Endothelial cell of umbilical vein (primary cell): Measurements from ENCODE around the gene OGG1.

Experiments
- EZH2 ChIP-seq: IDR thresholded peaks from 2 replicates; pipeline ENCODE4 v1.6.1; 2012; ENCODE audit warnings: borderline replicate concordance, low read depth, mild to moderate bottlenecking, moderate library complexity, low read length, inconsistent platforms; ENCODE audit not compliant: severe bottlenecking
- GATA2 ChIP-seq: IDR thresholded peaks from 2 replicates; pipeline ENCODE4 v1.7.0; 2011; ENCODE audit warnings: low read depth, mild to moderate bottlenecking, moderate library complexity, mixed read lengths, low read length; ENCODE audit not compliant: insufficient read length, insufficient read depth
- MYC ChIP-seq: IDR thresholded peaks from one replicate; pipeline ENCODE4 v1.6.1; 2011; ENCODE audit warnings: mild to moderate bottlenecking, low read depth, low read length
- POLR2A ChIP-seq: IDR thresholded peaks from 2 replicates; pipeline ENCODE4 v1.6.1; 2012; ENCODE audit warnings: low read depth, mild to moderate bottlenecking, control low read depth, low read length
- POLR2AphosphoS5 ChIP-seq: IDR thresholded peaks from 2 replicates; pipeline ENCODE4 v1.6.1; 2012; ENCODE audit warnings: low read depth, mild to moderate bottlenecking, control low read depth, low read length, moderate library complexity; ENCODE audit not compliant: insufficient read depth
- TF ChIP-seq, protein P1 (sequence below), 2 donors: IDR thresholded peaks; 1 replicate in 1 of 2; 2 replicates in 1 of 2; pipeline ENCODE4 v1.5.1; 2011; ENCODE audit warnings: low read length in 2 of 2, mild to moderate bottlenecking in 2 of 2, moderate library complexity in 2 of 2, control low read depth in 1 of 2, inconsistent platforms in 1 of 2, low read depth in 1 of 2; ENCODE audit not compliant: insufficient read depth in 1 of 2; ENCODE audit errors: extremely low read depth in 1 of 2
- TF ChIP-seq, protein P2 (sequence below): IDR thresholded peaks from 2 replicates; pipeline ENCODE4 v1.6.1; 2011; ENCODE audit not compliant: insufficient read depth, insufficient read length

DNA sequence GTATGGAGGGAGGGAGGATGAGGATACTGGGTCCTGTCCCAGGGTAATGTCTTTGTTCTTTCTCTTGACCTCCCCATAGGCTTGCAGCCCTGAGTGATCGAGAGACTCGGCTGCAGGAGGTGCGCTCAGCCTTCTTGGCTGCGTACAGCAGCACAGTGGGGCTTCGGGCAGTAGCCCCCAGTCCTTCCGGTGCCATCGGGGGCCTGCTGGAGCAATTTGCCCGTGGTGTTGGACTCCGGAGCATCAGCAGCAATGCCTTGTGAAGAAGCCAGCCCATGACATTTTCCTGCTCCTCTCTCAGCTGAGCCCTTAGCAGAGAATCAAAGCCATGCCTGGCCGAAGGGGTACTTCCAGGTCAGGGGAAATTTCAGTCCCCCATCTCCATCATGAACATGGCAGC lies 48.0 kb upstream of the OGG1 start:
- TF ChIP-seq EZH2 (no peak), GATA2 (no peak), POLR2AphosphoS5 (no peak), POLR2A (no peak), MYC (no peak)
- TF ChIP-seq, protein P1, sequence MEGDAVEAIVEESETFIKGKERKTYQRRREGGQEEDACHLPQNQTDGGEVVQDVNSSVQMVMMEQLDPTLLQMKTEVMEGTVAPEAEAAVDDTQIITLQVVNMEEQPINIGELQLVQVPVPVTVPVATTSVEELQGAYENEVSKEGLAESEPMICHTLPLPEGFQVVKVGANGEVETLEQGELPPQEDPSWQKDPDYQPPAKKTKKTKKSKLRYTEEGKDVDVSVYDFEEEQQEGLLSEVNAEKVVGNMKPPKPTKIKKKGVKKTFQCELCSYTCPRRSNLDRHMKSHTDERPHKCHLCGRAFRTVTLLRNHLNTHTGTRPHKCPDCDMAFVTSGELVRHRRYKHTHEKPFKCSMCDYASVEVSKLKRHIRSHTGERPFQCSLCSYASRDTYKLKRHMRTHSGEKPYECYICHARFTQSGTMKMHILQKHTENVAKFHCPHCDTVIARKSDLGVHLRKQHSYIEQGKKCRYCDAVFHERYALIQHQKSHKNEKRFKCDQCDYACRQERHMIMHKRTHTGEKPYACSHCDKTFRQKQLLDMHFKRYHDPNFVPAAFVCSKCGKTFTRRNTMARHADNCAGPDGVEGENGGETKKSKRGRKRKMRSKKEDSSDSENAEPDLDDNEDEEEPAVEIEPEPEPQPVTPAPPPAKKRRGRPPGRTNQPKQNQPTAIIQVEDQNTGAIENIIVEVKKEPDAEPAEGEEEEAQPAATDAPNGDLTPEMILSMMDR (IDR thresholded peaks at IDR 0.05; ENCODE audit: extremely low read depth in 1 of 2, insufficient read depth in 1 of 2, low read depth in 1 of 2, low read length in 2 of 2) = no peak
- TF ChIP-seq, protein P2, sequence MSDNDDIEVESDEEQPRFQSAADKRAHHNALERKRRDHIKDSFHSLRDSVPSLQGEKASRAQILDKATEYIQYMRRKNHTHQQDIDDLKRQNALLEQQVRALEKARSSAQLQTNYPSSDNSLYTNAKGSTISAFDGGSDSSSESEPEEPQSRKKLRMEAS = no peak
